ENCODE results near the gene PLCB2. TPM values are rescaled to one million over a fixed set of nuclear protein-coding genes. Genes with fewer than 3 reads are reported as not detected.

The PLCB2 gene
- total and polyA plus RNA-seq, 7 donors = 0.73 to 4.6 (median 2.0) TPM

DNA sequence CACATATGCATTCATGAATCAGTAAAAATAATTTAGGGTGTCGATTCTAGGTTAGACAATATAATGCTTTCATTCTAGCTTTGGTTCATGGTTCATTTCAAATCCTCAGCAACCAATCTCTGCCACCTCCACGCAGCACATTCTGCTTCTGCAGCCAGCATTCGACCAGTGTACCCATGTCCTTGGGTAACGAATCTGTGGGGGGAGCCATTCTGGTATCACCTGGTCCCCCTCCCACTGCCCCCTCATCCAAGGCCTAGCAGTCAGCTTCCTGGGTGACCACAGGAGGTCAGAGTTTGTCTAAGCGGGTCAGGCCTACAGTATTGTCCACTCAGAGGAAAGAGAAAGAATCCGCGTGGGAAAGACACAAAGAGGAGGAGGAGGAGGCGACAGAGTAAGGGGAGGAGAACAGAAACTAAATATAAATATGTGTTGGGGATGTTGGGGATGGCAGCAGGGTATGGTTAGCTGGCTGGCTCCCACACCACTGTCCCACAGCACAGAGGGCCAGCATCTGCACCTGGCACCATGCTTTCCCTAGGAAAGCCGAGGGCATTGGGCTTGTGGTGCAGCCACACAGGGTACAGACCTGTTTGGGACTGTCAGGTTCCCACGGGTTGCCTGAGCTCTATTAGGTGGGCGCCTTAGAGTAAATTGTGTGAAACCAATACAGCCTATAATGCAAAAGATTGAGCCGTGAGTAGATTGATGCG lies 56.8 kb downstream of the PLCB2 start:
- ATAC-seq (no peak), DNase-seq (peak in 1 of 2 donors; percentile 12)
- Histone ChIP-seq H3K27me3 (ENCODE audit: insufficient read depth in 3 of 3, low read length in 2 of 3) (no peaks in the 10 kb centered on the region), H3K27ac (no peak overlapping the region), H3K36me3 (ENCODE audit: insufficient read depth in 1 of 2, low read depth in 1 of 2) (no peaks in the 10 kb centered on the region), H3K9me3 (no peaks in the 10 kb centered on the region), H3K4me3 (no peak overlapping the region), H3K4me1 (peaks cover 8% of the 10 kb centered on the region)
- TF ChIP-seq CTCF (IDR thresholded peaks at IDR 0.05) = no peak
- intact Hi-C loops (cut with DNase I) = no loop called here
- 85 to 89% (median 89%) methylated on average over 13 of the region's 13 CpGs for WGBS, 3 donors

DNA sequence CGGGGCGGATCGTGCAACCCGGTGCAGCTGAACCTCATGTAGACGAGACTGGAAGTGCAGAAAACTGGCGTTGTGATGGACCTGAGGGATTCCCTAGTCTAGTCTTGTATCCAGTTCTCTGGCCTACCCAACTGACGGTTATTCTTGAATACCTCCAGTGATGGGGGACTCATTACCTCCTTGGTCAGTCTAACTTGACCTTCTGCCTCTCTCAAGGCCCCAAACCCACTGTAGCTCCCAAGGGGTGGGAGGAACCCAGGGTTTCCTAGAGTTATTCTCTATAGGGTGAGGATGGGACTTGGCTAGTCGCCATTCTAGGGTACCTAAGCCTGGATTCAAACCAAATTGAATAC lies 57.5 kb downstream of the PLCB2 start:
- TF ChIP-seq CTCF (IDR thresholded peaks at IDR 0.05) = no peak
- no peaks in the 10 kb centered on the region for H3K27me3 ChIP-seq (ENCODE audit: insufficient read depth in 3 of 3, low read length in 2 of 3)

GRCh38 chr15:40249477-40250303 lies 58.0 kb downstream of the PLCB2 start:
- DNase-seq = peak in 1 of 2 donors; percentile 32
- intact Hi-C loops (cut with DNase I) = no loop called here
- 33 to 45% (median 35%) methylated on average over 11 of the region's 11 CpGs for WGBS, 3 donors
- Histone ChIP-seq H3K9me3 (no peaks in the 10 kb centered on the region), H3K36me3 (ENCODE audit: insufficient read depth in 1 of 2, low read depth in 1 of 2) (no peaks in the 10 kb centered on the region), H3K27ac (no peak overlapping the region), H3K27me3 (ENCODE audit: insufficient read depth in 3 of 3, low read length in 2 of 3) (no peaks in the 10 kb centered on the region), H3K4me3 (no peak overlapping the region), H3K4me1 (peaks cover 8% of the 10 kb centered on the region)
- TF ChIP-seq CTCF (IDR thresholded peaks at IDR 0.05) = no peak
- ATAC-seq = peak in 2 of 4 donors; percentile 54 to 57

More for the DNA sequence above, 57.5 kb downstream of the PLCB2 start:
- no peak for DNase-seq
- H3K9me3 ChIP-seq = no peaks in the 10 kb centered on the region
- H3K4me1 ChIP-seq = peaks cover 8% of the 10 kb centered on the region
- intact Hi-C loops (cut with DNase I) = no loop called here
- H3K36me3 ChIP-seq (ENCODE audit: insufficient read depth in 1 of 2, low read depth in 1 of 2) = no peaks in the 10 kb centered on the region
- H3K4me3 ChIP-seq = no peak overlapping the region
- H3K27ac ChIP-seq = no peak overlapping the region
- no peak for ATAC-seq
- WGBS, 3 donors = 87 to 91% (median 88%) methylated on average over 8 of the region's 8 CpGs

DNA sequence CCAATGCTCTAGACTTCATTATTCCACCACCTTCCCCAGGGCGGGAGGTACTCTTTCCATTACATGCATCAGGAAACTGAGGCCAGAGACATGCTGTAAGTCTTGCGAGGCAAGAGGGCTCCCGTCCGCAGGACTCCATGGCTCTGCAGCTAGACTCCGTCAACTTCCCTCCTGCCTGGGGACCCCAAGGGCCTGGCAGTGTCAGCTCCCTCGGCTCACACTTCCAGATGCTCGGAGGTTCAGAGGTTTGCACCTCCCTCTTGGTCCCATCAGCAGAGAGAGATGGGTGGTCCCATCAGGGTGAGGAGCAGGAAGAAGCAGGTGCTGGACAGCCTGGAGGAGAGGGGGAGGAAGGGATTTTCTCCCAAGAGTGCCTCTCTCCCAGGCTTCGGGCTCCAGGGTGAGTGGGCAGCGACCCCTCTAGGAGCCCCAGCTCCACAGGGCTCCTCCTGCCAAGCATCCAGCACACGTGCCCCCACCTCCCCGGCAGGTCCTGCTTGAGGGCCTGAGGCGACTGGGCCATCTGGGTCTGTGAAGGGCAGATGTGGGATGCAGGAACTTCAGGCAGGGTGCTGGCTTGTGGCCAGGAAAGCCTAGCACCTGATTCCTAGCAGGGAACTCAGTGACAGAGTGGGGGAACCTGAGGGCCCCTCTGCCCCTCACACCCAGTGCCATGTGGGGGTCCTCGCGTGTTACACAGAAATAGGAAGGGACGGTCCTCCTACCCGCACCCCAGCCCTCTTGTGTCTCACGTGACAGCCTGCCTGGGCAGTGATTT lies 59.5 kb downstream of the PLCB2 start:
- ATAC-seq (no peak), DNase-seq (peak in 1 of 2 donors; percentile 52)
- WGBS, 3 donors = 86 to 89% (median 88%) methylated on average over 16 to 17 of the region's 17 CpGs
- peaks cover 6% of the 10 kb centered on the region for H3K4me1 ChIP-seq
- intact Hi-C loops (cut with DNase I) = no loop called here
- no peaks in the 10 kb centered on the region for H3K27me3 ChIP-seq (ENCODE audit: insufficient read depth in 3 of 3, low read length in 2 of 3)
- no peak for TF ChIP-seq CTCF (IDR thresholded peaks at IDR 0.05)
- H3K27ac ChIP-seq = no peak overlapping the region
- no peaks in the 10 kb centered on the region for H3K9me3 ChIP-seq
- no peak overlapping the region for H3K4me3 ChIP-seq
- no peaks in the 10 kb centered on the region for H3K36me3 ChIP-seq (ENCODE audit: insufficient read depth in 1 of 2, low read depth in 1 of 2)
